Measurements from ENCODE around the gene WBP4. TPM values are rescaled to one million over a fixed set of nuclear protein-coding genes. Genes with fewer than 3 reads are reported as not detected.

WBP4 gene
- total RNA-seq, 1 experiment from 2014 or later = 7.2 TPM

GRCh38 chr13:41111454-41111853 lies 50.1 kb downstream of the WBP4 start:
- no peak overlapping the region for H2BK15ac ChIP-seq (ENCODE audit: low read depth, low read length)
- no peak overlapping the region for H2AK5ac ChIP-seq (ENCODE audit: insufficient read length, low read length)
- H3K4me1 ChIP-seq (ENCODE audit: insufficient read depth, low read length) = no peaks in the 10 kb centered on the region
- no peak overlapping the region for H2BK20ac ChIP-seq (ENCODE audit: low read depth, low read length, poor library complexity, severe bottlenecking)
- H3K23ac ChIP-seq (ENCODE audit: insufficient read length, low read depth, low read length) = no peak overlapping the region
- no peaks in the 10 kb centered on the region for H3K79me1 ChIP-seq (ENCODE audit: insufficient read depth, low read depth, low read length, poor library complexity, severe bottlenecking)
- no peak overlapping the region for H4K5ac ChIP-seq (ENCODE audit: insufficient read length, low read depth, low read length)
- H3K9me3 ChIP-seq (ENCODE audit: control insufficient read depth, low read depth, low read length) = no peaks in the 10 kb centered on the region
- no peak overlapping the region for H3K18ac ChIP-seq (ENCODE audit: insufficient read length, low read depth, low read length)
- H3K23me2 ChIP-seq (ENCODE audit: insufficient read length, low read depth, low read length, poor library complexity, severe bottlenecking) = no peaks in the 10 kb centered on the region
- H4K91ac ChIP-seq (ENCODE audit: insufficient read length, low read depth, low read length) = no peak overlapping the region
- H3K4me1 Mint-ChIP-seq = peaks cover 3 to 13% of the 10 kb centered on the region in 2 experiments
- H4K20me1 ChIP-seq (ENCODE audit: control insufficient read depth, insufficient read depth, insufficient read length) = no peaks in the 10 kb centered on the region
- H3K14ac ChIP-seq (ENCODE audit: insufficient read depth, low read length) = no peak overlapping the region
- no peak overlapping the region for H3K4me3 Mint-ChIP-seq
- peak overlapping the region in 2 of 3 experiments; percentile 44 to 76; a peak in 2 of 7 replicates for H3K27ac Mint-ChIP-seq
- H4K8ac ChIP-seq (replicated peaks; ENCODE audit: insufficient read length, low read depth, low read length) = no peak overlapping the region
- H3K9me3 Mint-ChIP-seq = no peaks in the 10 kb centered on the region; a peak in 1 of 5 replicates
- no peak overlapping the region for H2BK120ac ChIP-seq (ENCODE audit: low read depth, low read length, poor library complexity, severe bottlenecking)
- H2AFZ ChIP-seq (ENCODE audit: low read length) = no peak overlapping the region
- H3K4me2 ChIP-seq (ENCODE audit: insufficient read depth, insufficient read length, low read length) = no peak overlapping the region
- peaks cover 0 to 3% (median 0%) of the 10 kb centered on the region in 3 experiments; a peak in 2 of 7 replicates for H3K36me3 Mint-ChIP-seq (ENCODE audit: insufficient read depth in 1 of 3, low read depth in 3 of 3)
- no CpG with 5 or more reads among the region's 7 CpGs for WGBS (ENCODE audit: extremely low coverage, insufficient read length, low lambda C conversion rate)
- no peak overlapping the region for H2BK5ac ChIP-seq (ENCODE audit: insufficient read length, low read length)
- H3K79me2 ChIP-seq (ENCODE audit: insufficient read depth, low read length) = no peaks in the 10 kb centered on the region
- no peaks in the 10 kb centered on the region for H3K27me3 ChIP-seq (ENCODE audit: insufficient read depth, low read length)
- no peaks in the 10 kb centered on the region for H3K27me3 Mint-ChIP-seq (ENCODE audit: low read depth)
- H3T11ph ChIP-seq (ENCODE audit: low read length) = no peak overlapping the region
- no peak overlapping the region for H3K4ac ChIP-seq (ENCODE audit: low read depth, low read length)
- H3K56ac ChIP-seq (ENCODE audit: insufficient read length, low read depth, low read length) = no peak overlapping the region
- no peak for DNase-seq
- H3K9ac ChIP-seq (ENCODE audit: extremely low read depth, insufficient read length, low read length) = no peak overlapping the region
- no peak overlapping the region for H2BK12ac ChIP-seq (ENCODE audit: insufficient read length, low read depth, low read length)
- no peak overlapping the region for H3K27ac ChIP-seq (ENCODE audit: insufficient read length, low read depth, low read length)
- TF ChIP-seq CTCF (conservative IDR thresholded peaks at IDR 0.05) = no peak
